GM23248 (cell line): ENCODE results near the gene SCNN1B.

Experiments
- EZH2 ChIP-seq: fragments of 200-600 bp; sonication (generic); IDR thresholded peaks from 2 replicates; pipeline ENCODE4 v1.6.1; 2018; ENCODE audit warnings: antibody characterized with exemption, mild to moderate bottlenecking; ENCODE audit not compliant: insufficient read depth, poor library complexity, severe bottlenecking
- EZH2phosphoT487 ChIP-seq: fragments of 200-600 bp; sonication (generic); IDR thresholded peaks from 2 replicates; pipeline ENCODE4 v1.6.1; 2018; ENCODE audit warnings: antibody characterized with exemption, moderate library complexity, mild to moderate bottlenecking, low read depth; ENCODE audit not compliant: insufficient read depth

DNA sequence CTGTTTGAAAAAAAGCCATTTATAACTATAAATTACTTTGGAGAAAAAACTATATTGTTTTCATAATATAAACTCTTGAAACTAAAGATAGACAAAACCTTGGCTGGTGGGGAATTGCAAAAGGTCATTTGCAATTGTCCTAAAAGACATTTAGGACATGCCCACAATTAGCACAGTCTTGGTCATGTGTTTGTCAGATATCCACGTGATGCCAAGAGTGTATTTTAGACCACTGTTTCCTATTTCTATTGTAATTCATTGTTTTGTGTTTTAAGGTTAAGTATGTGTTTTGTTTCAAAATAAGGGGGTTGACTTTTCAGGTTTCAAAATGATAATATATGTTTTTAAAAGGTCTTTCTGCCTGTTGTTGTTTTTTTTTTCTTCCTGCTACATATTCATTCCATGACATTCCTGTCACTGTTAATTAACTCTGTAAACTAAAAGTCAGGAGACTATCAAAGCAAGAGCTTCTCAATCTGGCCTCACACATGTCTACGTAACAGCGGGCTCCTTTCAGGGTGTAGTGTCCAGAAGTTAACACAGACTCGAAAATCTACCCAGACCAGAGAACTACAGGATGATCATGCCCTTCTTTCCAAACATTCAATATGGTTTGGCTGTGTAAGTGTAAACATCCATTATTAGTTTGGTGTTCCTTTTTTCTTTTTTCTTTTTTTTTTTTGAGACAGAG lies 92.2 kb downstream of the SCNN1B start:
- no peak for TF ChIP-seq EZH2phosphoT487
- TF ChIP-seq EZH2, result no peak
